H9 (cell line): Measurements from ENCODE around the gene CDC14A. TPM values are rescaled to one million over a fixed set of nuclear protein-coding genes. Genes with fewer than 3 reads are reported as not detected.

Source experiments
- DNase-seq: peaks from one replicate; pipeline ENCODE4 v3.0.0-alpha.2; 2017
- H2AFZ ChIP-seq: one replicate; pipeline ENCODE4 v1.6.1; 2013; ENCODE audit warnings: mild to moderate bottlenecking, low read length, control low read depth, moderate library complexity
- H2AK5ac ChIP-seq: 2 replicates; pipeline ENCODE4 v1.6.1; 2013; ENCODE audit warnings: low read length, control low read depth, mixed read lengths; ENCODE audit not compliant: insufficient read length
- H2BK120ac ChIP-seq: one replicate; pipeline ENCODE4 v1.6.1; 2013; ENCODE audit warnings: low read depth, mild to moderate bottlenecking, low read length, control low read depth, inconsistent platforms; ENCODE audit not compliant: poor library complexity, severe bottlenecking
- H2BK12ac ChIP-seq: 2 replicates; pipeline ENCODE4 v1.6.1; 2013; ENCODE audit warnings: low read length, control low read depth, mixed read lengths, low read depth; ENCODE audit not compliant: insufficient read length
- H2BK15ac ChIP-seq: 2 replicates; pipeline ENCODE4 v1.6.1; 2013; ENCODE audit warnings: low read depth, low read length, control low read depth
- H2BK20ac ChIP-seq: one replicate; pipeline ENCODE4 v1.6.1; 2013; ENCODE audit warnings: low read depth, mild to moderate bottlenecking, low read length, control low read depth, inconsistent platforms; ENCODE audit not compliant: poor library complexity, severe bottlenecking
- H2BK5ac ChIP-seq: 2 replicates; pipeline ENCODE4 v1.6.1; 2013; ENCODE audit warnings: low read length, control low read depth, mixed read lengths; ENCODE audit not compliant: insufficient read length
- H3K14ac ChIP-seq: 2 replicates; pipeline ENCODE4 v1.6.1; 2013; ENCODE audit warnings: low read length, control low read depth; ENCODE audit not compliant: insufficient read depth
- H3K18ac ChIP-seq: 2 replicates; pipeline ENCODE4 v1.6.1; 2013; ENCODE audit warnings: low read depth, mild to moderate bottlenecking, mixed read lengths, low read length, control low read depth; ENCODE audit not compliant: insufficient read length
- H3K23ac ChIP-seq: 2 replicates; pipeline ENCODE4 v1.6.1; 2013; ENCODE audit warnings: low read length, control low read depth, mixed read lengths, low read depth; ENCODE audit not compliant: insufficient read length
- H3K23me2 ChIP-seq: 2 replicates; pipeline ENCODE4 v1.6.1; 2013; ENCODE audit warnings: low read depth, mild to moderate bottlenecking, mixed read lengths, low read length, control low read depth; ENCODE audit not compliant: insufficient read length, poor library complexity, severe bottlenecking
- H3K27ac ChIP-seq: 2 replicates; pipeline ENCODE4 v1.5.1; 2013; ENCODE audit warnings: low read length, control low read depth, mixed read lengths, low read depth; ENCODE audit not compliant: insufficient read length
- H3K27me3 ChIP-seq: 2 replicates; pipeline ENCODE4 v1.6.1; 2013; ENCODE audit warnings: low read length, control low read depth, inconsistent platforms; ENCODE audit not compliant: insufficient read depth
- H3K4ac ChIP-seq: 2 replicates; pipeline ENCODE4 v1.6.1; 2013; ENCODE audit warnings: low read depth, mild to moderate bottlenecking, control low read depth, inconsistent platforms, low read length, moderate library complexity
- H3K4me1 ChIP-seq: 2 replicates; pipeline ENCODE4 v1.6.1; 2013; ENCODE audit warnings: low read length, control low read depth, inconsistent platforms; ENCODE audit not compliant: insufficient read depth
- H3K4me2 ChIP-seq: 2 replicates; pipeline ENCODE4 v1.6.1; 2013; ENCODE audit warnings: low read length, control low read depth, mixed read lengths; ENCODE audit not compliant: insufficient read length, insufficient read depth
- H3K56ac ChIP-seq: 2 replicates; pipeline ENCODE4 v1.6.1; 2013; ENCODE audit warnings: low read depth, mild to moderate bottlenecking, mixed read lengths, low read length, control low read depth; ENCODE audit not compliant: insufficient read length
- H3K79me1 ChIP-seq: 2 replicates; pipeline ENCODE4 v1.6.1; 2013; ENCODE audit warnings: low read depth, mild to moderate bottlenecking, moderate library complexity, low read length, control low read depth, inconsistent platforms; ENCODE audit not compliant: insufficient read depth, poor library complexity, severe bottlenecking
- H3K79me2 ChIP-seq: 2 replicates; pipeline ENCODE4 v1.6.1; 2013; ENCODE audit warnings: low read length, control low read depth, inconsistent platforms; ENCODE audit not compliant: insufficient read depth
- H3K9ac ChIP-seq: 2 replicates; pipeline ENCODE4 v1.6.1; 2013; ENCODE audit warnings: low read length, control low read depth, mixed read lengths; ENCODE audit not compliant: insufficient read length; ENCODE audit errors: extremely low read depth
- H3K9me3 ChIP-seq: one replicate; pipeline ENCODE4 v1.6.1; 2013; ENCODE audit warnings: low read depth, low read length, inconsistent platforms; ENCODE audit not compliant: control insufficient read depth
- H3T11ph ChIP-seq: one replicate; pipeline ENCODE4 v1.6.1; 2013; ENCODE audit warnings: mild to moderate bottlenecking, low read length, control low read depth, inconsistent platforms
- H4K20me1 ChIP-seq: one replicate; pipeline ENCODE4 v1.6.1; 2013; ENCODE audit not compliant: control insufficient read depth, insufficient read length, insufficient read depth
- H4K5ac ChIP-seq: 2 replicates; pipeline ENCODE4 v1.6.1; 2013; ENCODE audit warnings: low read depth, mild to moderate bottlenecking, mixed read lengths, low read length, control low read depth; ENCODE audit not compliant: insufficient read length
- H4K8ac ChIP-seq: replicated peaks from 2 replicates; pipeline ENCODE4 v1.6.1; 2013; ENCODE audit warnings: low read length, control low read depth, mixed read lengths, low read depth; ENCODE audit not compliant: insufficient read length
- H4K91ac ChIP-seq: 2 replicates; pipeline ENCODE4 v1.6.1; 2013; ENCODE audit warnings: low read depth, mild to moderate bottlenecking, moderate library complexity, mixed read lengths, low read length, control low read depth; ENCODE audit not compliant: insufficient read length
- H3K27ac Mint-ChIP-seq, 3 experiments: 2 replicates in 2 of 3; 3 replicates in 1 of 3; pipeline ENCODE4 v1.8.0; 2020 to 2021; ENCODE audit warnings: mixed read lengths in 3 of 3, mild to moderate bottlenecking in 1 of 3, moderate library complexity in 1 of 3
- H3K27me3 Mint-ChIP-seq: 2 replicates; pipeline ENCODE4 v1.8.0; 2021; ENCODE audit warnings: low read depth, mild to moderate bottlenecking, moderate library complexity, mixed read lengths
- H3K36me3 Mint-ChIP-seq, 3 experiments: 2 replicates in 2 of 3; 3 replicates in 1 of 3; pipeline ENCODE4 v1.8.0; 2020 to 2021; ENCODE audit warnings: low read depth in 3 of 3, mixed read lengths in 3 of 3; ENCODE audit not compliant: insufficient read depth in 1 of 3
- H3K4me1 Mint-ChIP-seq, 2 experiments: 2 replicates each; pipeline ENCODE4 v1.8.0; 2020; ENCODE audit warnings: mixed read lengths in 2 of 2
- H3K4me3 Mint-ChIP-seq, 2 experiments: 2 replicates in 1 of 2; 3 replicates in 1 of 2; pipeline ENCODE4 v1.8.0; 2020 to 2021; ENCODE audit warnings: mild to moderate bottlenecking in 2 of 2, mixed read lengths in 2 of 2, moderate library complexity in 1 of 2
- H3K9me3 Mint-ChIP-seq, 2 experiments: 2 replicates in 1 of 2; 3 replicates in 1 of 2; pipeline ENCODE4 v1.8.0; 2020; ENCODE audit warnings: mild to moderate bottlenecking in 2 of 2, mixed read lengths in 2 of 2, moderate library complexity in 1 of 2
- CTCF ChIP-seq: fragments of 200-600 bp; sonication (generic); conservative IDR thresholded peaks from 3 replicates; pipeline ENCODE4 v1.8.0; 2021; ENCODE audit warnings: antibody characterized with exemption, mild to moderate bottlenecking
- WGBS: extraction: QIAGEN DNeasy Blood & Tissue Kit; methylation state at CpG from one replicate; pipeline ENCODE4 v1.1.7; 2013; ENCODE audit warnings: missing lambda C conversion rate, low lambda C conversion rate, mixed read lengths; ENCODE audit not compliant: insufficient read length; ENCODE audit errors: extremely low coverage; 5-methylcytosine and 5-hydroxymethylcytosine counted together
- total RNA-seq: library from RNA; stranded (reverse); gene quantifications from 2 replicates; pipeline ENCODE4 v1.2.1, GENCODE V29; 2021

The CDC14A gene
- total RNA-seq, 1 experiment from 2014 or later = 8.9 TPM

- Histone ChIP-seq H3K23ac (no peak overlapping the region), H4K8ac (no peak overlapping the region), H4K91ac (no peak overlapping the region), H2BK120ac (no peak overlapping the region), H3K79me2 (no peaks in the 10 kb centered on the region), H4K5ac (no peak overlapping the region), H3T11ph (no peak overlapping the region), H2AFZ (no peak overlapping the region), H3K9me3 (no peaks in the 10 kb centered on the region), H2BK5ac (no peak overlapping the region), H3K4me1 (no peaks in the 10 kb centered on the region), H3K23me2 (no peaks in the 10 kb centered on the region), H3K9ac (no peak overlapping the region), H3K18ac (no peak overlapping the region), H2BK12ac (no peak overlapping the region), H2BK15ac (no peak overlapping the region), H2AK5ac (no peak overlapping the region), H3K27ac (no peak overlapping the region), H3K4ac (no peak overlapping the region), H3K79me1 (no peaks in the 10 kb centered on the region), H3K56ac (no peak overlapping the region), H3K27me3 (no peaks in the 10 kb centered on the region), H3K14ac (no peak overlapping the region), H3K4me2 (no peak overlapping the region), H2BK20ac (no peak overlapping the region), H4K20me1 (no peaks in the 10 kb centered on the region)
- H3K27ac Mint-ChIP-seq = no peak overlapping the region
- DNase-seq = no peak
- no peak overlapping the region for H3K4me3 Mint-ChIP-seq
- no peaks in the 10 kb centered on the region; the same call in 1 of the 2 replicates for H3K27me3 Mint-ChIP-seq
- no CpG with 5 or more reads among the region's 1 CpG for WGBS
- H3K36me3 Mint-ChIP-seq = peaks cover 0 to 23% (median 2%) of the 10 kb centered on the region in 3 experiments; a peak in 4 of 7 replicates
- no peak for TF ChIP-seq CTCF
- peaks cover 13 to 19% of the 10 kb centered on the region in 2 experiments for H3K9me3 Mint-ChIP-seq
- H3K4me1 Mint-ChIP-seq = peaks cover 10 to 11% of the 10 kb centered on the region in 2 experiments
These were observed 203.9 kb downstream of the CDC14A start for GRCh38 chr1:100556181-100556580.
